ENCODE measurements around the gene CCNA1. TPM values are rescaled to one million over a fixed set of nuclear protein-coding genes. Genes with fewer than 3 reads are reported as not detected.

CCNA1 gene
- total RNA-seq, 1 donor from 2014 or later: 0.27 TPM

- peaks cover 25% of the 10 kb centered on the region for H3K27me3 Mint-ChIP-seq (ENCODE audit: low read depth)
- no peak overlapping the region for H3K4me3 Mint-ChIP-seq (ENCODE audit: unreplicated experiment)
- TF ChIP-seq CTCF (IDR thresholded peaks at IDR 0.05): no peak
- H3K36me3 Mint-ChIP-seq (ENCODE audit: low read depth): peaks cover 3% of the 10 kb centered on the region
- H3K4me1 Mint-ChIP-seq (ENCODE audit: low read depth): peaks cover 5% of the 10 kb centered on the region
- no peak overlapping the region for H3K27ac Mint-ChIP-seq (ENCODE audit: unreplicated experiment)
- DNase-seq (ENCODE audit: low spot score): no peak
- peaks cover 17% of the 10 kb centered on the region for H3K9me3 Mint-ChIP-seq (ENCODE audit: low read depth)
Measured at GRCh38 chr13:36413161-36413560, 19.1 kb upstream of the CCNA1 start.

GRCh38 chr13:36414461-36414860 lies 17.8 kb upstream of the CCNA1 start:
- H3K36me3 Mint-ChIP-seq (ENCODE audit: low read depth): peaks cover 3% of the 10 kb centered on the region
- peaks cover 23% of the 10 kb centered on the region for H3K27me3 Mint-ChIP-seq (ENCODE audit: low read depth)

GRCh38 chr13:36417331-36417730 lies 15.0 kb upstream of the CCNA1 start:
- Mint-ChIP-seq H3K4me3 (ENCODE audit: unreplicated experiment) (no peak overlapping the region), H3K4me1 (ENCODE audit: low read depth) (peaks cover 12% of the 10 kb centered on the region), H3K9me3 (ENCODE audit: low read depth) (peaks cover 17% of the 10 kb centered on the region), H3K27ac (ENCODE audit: unreplicated experiment) (no peak overlapping the region), H3K36me3 (ENCODE audit: low read depth) (peaks cover 3% of the 10 kb centered on the region), H3K27me3 (ENCODE audit: low read depth) (peaks cover 25% of the 10 kb centered on the region)
- DNase-seq (ENCODE audit: low spot score): no peak
- TF ChIP-seq CTCF (IDR thresholded peaks at IDR 0.05): no peak

More at GRCh38 chr13:36414461-36414860, 17.8 kb upstream of the CCNA1 start:
- H3K4me1 Mint-ChIP-seq (ENCODE audit: low read depth): peaks cover 7% of the 10 kb centered on the region
- H3K9me3 Mint-ChIP-seq (ENCODE audit: low read depth): peaks cover 17% of the 10 kb centered on the region
- no peak overlapping the region for H3K4me3 Mint-ChIP-seq (ENCODE audit: unreplicated experiment)
- TF ChIP-seq CTCF (IDR thresholded peaks at IDR 0.05): no peak
- no peak for DNase-seq (ENCODE audit: low spot score)
- H3K27ac Mint-ChIP-seq (ENCODE audit: unreplicated experiment): no peak overlapping the region

DNA sequence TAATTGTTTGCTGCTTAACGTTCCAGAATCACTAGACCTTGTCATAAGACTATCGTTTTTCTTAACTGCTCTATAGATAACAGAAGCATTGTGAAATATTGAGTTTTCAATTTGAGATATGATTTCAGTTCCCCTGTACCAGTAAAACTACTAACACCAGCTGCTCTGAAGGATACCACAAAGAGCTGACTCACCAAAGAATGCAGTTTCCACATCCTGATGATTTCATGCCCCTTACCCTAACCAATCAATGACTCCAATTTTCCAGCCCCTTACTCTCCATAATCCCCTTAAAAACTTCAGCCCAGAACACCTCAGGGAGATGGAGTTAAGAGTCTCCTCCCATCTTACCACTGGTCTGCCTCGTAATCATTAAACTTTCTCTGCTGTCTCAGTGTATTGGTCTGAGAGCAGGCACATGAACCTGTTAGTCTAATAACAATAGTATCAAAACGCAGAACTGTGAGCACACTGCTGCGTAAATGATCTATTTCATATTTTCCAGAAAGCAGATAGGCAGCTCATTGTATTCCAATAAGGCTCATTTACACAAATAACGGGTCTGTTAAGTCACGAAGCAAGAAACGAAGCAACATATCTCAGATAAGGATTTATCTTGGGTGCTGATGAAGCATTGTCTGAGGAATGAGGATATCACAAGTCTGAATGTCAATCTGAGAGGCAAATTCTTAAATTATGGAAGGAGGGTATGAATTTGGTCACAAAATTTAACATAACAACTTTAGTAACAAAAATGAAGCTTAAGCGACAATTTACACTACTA lies 14.1 kb upstream of the CCNA1 start:
- peaks cover 26% of the 10 kb centered on the region for H3K27me3 Mint-ChIP-seq (ENCODE audit: low read depth)
- peaks cover 3% of the 10 kb centered on the region for H3K36me3 Mint-ChIP-seq (ENCODE audit: low read depth)
- peaks cover 12% of the 10 kb centered on the region for H3K4me1 Mint-ChIP-seq (ENCODE audit: low read depth)
- TF ChIP-seq CTCF (IDR thresholded peaks at IDR 0.05): no peak
- peaks cover 17% of the 10 kb centered on the region for H3K9me3 Mint-ChIP-seq (ENCODE audit: low read depth)
- no peak overlapping the region for H3K27ac Mint-ChIP-seq (ENCODE audit: unreplicated experiment)
- no peak overlapping the region for H3K4me3 Mint-ChIP-seq (ENCODE audit: unreplicated experiment)
- no peak for DNase-seq (ENCODE audit: low spot score)

DNA sequence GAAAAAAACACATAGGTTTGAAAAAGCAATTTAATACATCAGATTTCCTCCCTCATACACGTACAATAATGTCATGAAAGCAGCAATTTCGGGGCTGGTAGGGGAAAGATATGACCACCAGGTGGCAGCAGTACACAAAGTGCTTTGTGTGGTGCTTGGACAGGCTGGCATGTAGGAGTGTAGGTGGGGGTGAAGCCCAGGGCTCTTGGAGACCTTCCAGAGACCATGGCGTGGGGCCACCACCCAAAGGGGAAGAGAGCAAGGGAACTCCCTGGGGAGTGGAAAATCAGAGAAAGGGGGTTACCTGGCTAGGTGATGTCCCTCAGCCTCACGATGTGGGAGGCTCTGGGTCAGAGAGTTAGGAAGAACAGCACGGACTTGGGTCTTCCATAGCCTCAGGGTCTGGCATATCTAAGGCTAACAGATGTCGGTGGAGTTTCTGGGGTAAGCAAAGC lies 11.8 kb upstream of the CCNA1 start:
- peaks cover 12% of the 10 kb centered on the region for H3K4me1 Mint-ChIP-seq (ENCODE audit: low read depth)
- no peak overlapping the region for H3K4me3 Mint-ChIP-seq (ENCODE audit: unreplicated experiment)
- H3K27me3 Mint-ChIP-seq (ENCODE audit: low read depth): peaks cover 34% of the 10 kb centered on the region
- TF ChIP-seq CTCF (IDR thresholded peaks at IDR 0.05): peak; percentile 98
- DNase-seq (ENCODE audit: low spot score): no peak
- peaks cover 5% of the 10 kb centered on the region for H3K36me3 Mint-ChIP-seq (ENCODE audit: low read depth)
- no peak overlapping the region for H3K27ac Mint-ChIP-seq (ENCODE audit: unreplicated experiment)
- H3K9me3 Mint-ChIP-seq (ENCODE audit: low read depth): peaks cover 12% of the 10 kb centered on the region
